Panc1 (cell line): ENCODE results near the gene PIF1.

Source experiments
- CTCF ChIP-seq: fragments of 450-650 bp; IDR thresholded peaks from 2 replicates; pipeline ENCODE4 v1.5.1; 2017; ENCODE audit warnings: mild to moderate bottlenecking
- POLR2AphosphoS5 ChIP-seq: IDR thresholded peaks from 2 replicates; pipeline ENCODE4 v1.6.1; 2012; ENCODE audit warnings: mild to moderate bottlenecking, low read depth, low read length, moderate library complexity
- REST ChIP-seq, 2 experiments: IDR thresholded peaks; 2 replicates each; pipeline ENCODE4 v1.6.1; 2011 to 2012; ENCODE audit warnings: low read depth in 2 of 2, control low read depth in 1 of 2, low read length in 1 of 2, mild to moderate bottlenecking in 1 of 2, moderate library complexity in 1 of 2; ENCODE audit not compliant: insufficient read depth in 1 of 2
- TCF7L2 ChIP-seq: IDR thresholded peaks from 2 replicates; pipeline ENCODE4 v1.6.1; 2011; ENCODE audit warnings: mild to moderate bottlenecking, low read depth, low read length, inconsistent platforms

GRCh38 chr15:64861331-64861730 lies 35.9 kb upstream of the PIF1 start:
- TF ChIP-seq CTCF = no peak
- TF ChIP-seq REST (IDR thresholded peaks at IDR 0.05; ENCODE audit: insufficient read depth in 1 of 2, low read depth in 2 of 2, low read length in 1 of 2) = no peak
- TF ChIP-seq TCF7L2 = no peak
- TF ChIP-seq POLR2AphosphoS5 = no peak
